Keratinocyte (primary cell): Measurements from ENCODE around the gene PEMT. TPM values are rescaled to one million over a fixed set of nuclear protein-coding genes. Genes with fewer than 3 reads are reported as not detected.

ENCODE experiments used
- DNase-seq: peaks from one replicate; pipeline ENCODE4 v3.0.0-alpha.2; 2011; ENCODE audit warnings: low read depth, missing footprints, low spot score
- FAIRE-seq: peaks from 2 replicates; lab custom pipeline; 2011; peaks lifted over from hg19 to GRCh38; lab: Jason Lieb, UNC
- H2AFZ ChIP-seq: 2 replicates; pipeline ENCODE4 v1.6.0; 2012; ENCODE audit warnings: low read length, control low read depth, inconsistent platforms; ENCODE audit not compliant: control insufficient read depth
- H3K27ac ChIP-seq: 2 replicates; pipeline ENCODE4 v1.5.1; 2011; ENCODE audit warnings: low read length; ENCODE audit not compliant: control insufficient read depth, insufficient read depth
- H3K27me3 ChIP-seq: 3 replicates; pipeline ENCODE4 v1.6.0; 2011; ENCODE audit warnings: low read length; ENCODE audit not compliant: control insufficient read depth, insufficient read depth; ENCODE audit errors: extremely low read depth
- H3K36me3 ChIP-seq, 2 experiments: 2 replicates in 1 of 2; 3 replicates in 1 of 2; pipeline ENCODE4 v1.5.1; 2011; ENCODE audit warnings: low read length in 2 of 2, mild to moderate bottlenecking in 1 of 2; ENCODE audit not compliant: control insufficient read depth in 2 of 2, insufficient read depth in 2 of 2; ENCODE audit errors: extremely low read depth in 1 of 2
- H3K4me1 ChIP-seq: 3 replicates; pipeline ENCODE4 v1.5.1; 2011; ENCODE audit warnings: low read length; ENCODE audit not compliant: control insufficient read depth, insufficient read depth; ENCODE audit errors: extremely low read depth
- H3K4me2 ChIP-seq: 3 replicates; pipeline ENCODE4 v1.6.0; 2011; ENCODE audit warnings: low read depth, low read length; ENCODE audit not compliant: control insufficient read depth, insufficient read depth; ENCODE audit errors: extremely low read depth
- H3K4me3 ChIP-seq, 3 experiments: fragments of 200-600 bp in 1 of 3; sonication (generic) in 1 of 3; 2 replicates in 2 of 3; 3 replicates in 1 of 3; pipeline ENCODE4 v1.5.1; 2011 to 2016; ENCODE audit warnings: low read length in 3 of 3, mild to moderate bottlenecking in 3 of 3, control low read depth in 2 of 3, inconsistent platforms in 1 of 3, low read depth in 1 of 3, mixed read lengths in 1 of 3, mixed run types in 1 of 3, moderate library complexity in 1 of 3; ENCODE audit not compliant: control insufficient read depth in 2 of 3, insufficient read depth in 2 of 3; ENCODE audit errors: extremely low read depth in 1 of 3
- H3K79me2 ChIP-seq: 2 replicates; pipeline ENCODE4 v1.6.0; 2012; ENCODE audit warnings: low read length; ENCODE audit not compliant: control insufficient read depth, insufficient read depth
- H3K9ac ChIP-seq: 3 replicates; pipeline ENCODE4 v1.6.0; 2011; ENCODE audit warnings: low read length; ENCODE audit not compliant: control insufficient read depth, insufficient read depth; ENCODE audit errors: extremely low read depth
- H3K9me1 ChIP-seq: 3 replicates; pipeline ENCODE4 v1.6.0; 2011; ENCODE audit warnings: low read length; ENCODE audit not compliant: control insufficient read depth, insufficient read depth; ENCODE audit errors: extremely low read depth
- H3K9me3 ChIP-seq: 2 replicates; pipeline ENCODE4 v1.5.1; 2012; ENCODE audit warnings: low read depth, low read length; ENCODE audit not compliant: control insufficient read depth
- H4K20me1 ChIP-seq: 3 replicates; pipeline ENCODE4 v1.6.0; 2011; ENCODE audit warnings: low read length; ENCODE audit not compliant: control insufficient read depth, insufficient read depth; ENCODE audit errors: extremely low read depth
- CTCF ChIP-seq, 3 experiments: IDR thresholded peaks in 1 of 3; conservative IDR thresholded peaks in 1 of 3; optimal IDR thresholded peaks in 1 of 3; 2 replicates in 2 of 3; 3 replicates in 1 of 3; pipeline versions ENCODE3 to v1.5.1; 2011; ENCODE audit warnings: low read length in 3 of 3, mild to moderate bottlenecking in 3 of 3, moderate library complexity in 2 of 3, control low read depth in 1 of 3, inconsistent platforms in 1 of 3; ENCODE audit not compliant: insufficient read depth in 2 of 3; ENCODE audit errors: extremely low read depth in 1 of 3
- EZH2 ChIP-seq: IDR thresholded peaks from one replicate; pipeline ENCODE4 v1.6.1; 2012; ENCODE audit warnings: inconsistent platforms, mild to moderate bottlenecking, low read length, moderate library complexity
- dilution Hi-C: fragments of 300-500 bp; cut with MboI; formaldehyde crosslinking; loops from one replicate; pipeline ENCODE4 v1.7.0; 2020; ENCODE audit warnings: low sequenced_read_pairs; ENCODE audit not compliant: extremely low pct_ligation_motif_present
- polyA plus RNA-seq, 5 experiments: library from polyadenylated mRNA; depleted of rRNA in 3 of 5; stranded (reverse) in 3 of 5; stranded (forward) in 1 of 5; unstranded in 1 of 5; fragments of >200 nt; gene quantifications; 1 replicate in 1 of 5; 2 replicates in 3 of 5; 3 replicates in 1 of 5; pipeline versions ENCODE4 v1.2.1 to v1.2.3, GENCODE V29; 2011 to 2012; ENCODE audit warnings: missing spikeins in 2 of 5, low read depth in 1 of 5, low replicate concordance in 1 of 5

The PEMT gene
- polyA plus RNA-seq, 1 donor (not counting 4 experiments of a cell fraction or from before 2014, with no cell fraction given) = 17.7 TPM

GRCh38 chr17:17590141-17590751, 1.3 kb downstream of the PEMT start:
- no peak overlapping the region for H2AFZ ChIP-seq
- dilution Hi-C loops = no loop called here
- DNase-seq (no peak), FAIRE-seq (no peak)
- H3K27me3 ChIP-seq = no peaks in the 10 kb centered on the region
- TF ChIP-seq EZH2 (no peak), CTCF (optimal IDR thresholded peaks at IDR 0.05 in 1 of 3, IDR thresholded peaks at IDR 0.05 in 1 of 3, conservative IDR thresholded peaks at IDR 0.05 in 1 of 3; ENCODE audit: extremely low read depth in 1 of 3, insufficient read depth in 2 of 3, low read length in 3 of 3) (no peak)
- H3K9me1 ChIP-seq = peaks cover 3% of the 10 kb centered on the region
- peaks cover 34% of the 10 kb centered on the region for H3K4me1 ChIP-seq
- H3K9ac ChIP-seq = peak overlapping the region; percentile 95
- no peaks in the 10 kb centered on the region for H3K9me3 ChIP-seq
- H3K79me2 ChIP-seq = peaks cover 11% of the 10 kb centered on the region
- H3K27ac ChIP-seq = peak overlapping the region; percentile 82
- H3K36me3 ChIP-seq = no peaks in the 10 kb centered on the region
- H3K4me3 ChIP-seq = peak overlapping the region; percentile 80 to 98 (median 83)
- no peaks in the 10 kb centered on the region for H4K20me1 ChIP-seq
- peak overlapping the region; percentile 91 for H3K4me2 ChIP-seq

- Histone ChIP-seq H3K36me3 (no peaks in the 10 kb centered on the region), H4K20me1 (no peaks in the 10 kb centered on the region), H3K27ac (no peak overlapping the region), H2AFZ (no peak overlapping the region), H3K27me3 (no peaks in the 10 kb centered on the region), H3K9me3 (no peaks in the 10 kb centered on the region), H3K79me2 (peaks cover 7% of the 10 kb centered on the region), H3K4me3 (no peak overlapping the region), H3K9me1 (peaks cover under 1% of the 10 kb centered on the region), H3K4me2 (peak overlapping the region; percentile 25), H3K9ac (no peak overlapping the region), H3K4me1 (peaks cover 16% of the 10 kb centered on the region)
- no peak for TF ChIP-seq CTCF (optimal IDR thresholded peaks at IDR 0.05 in 1 of 3, IDR thresholded peaks at IDR 0.05 in 1 of 3, conservative IDR thresholded peaks at IDR 0.05 in 1 of 3; ENCODE audit: extremely low read depth in 1 of 3, insufficient read depth in 2 of 3, low read length in 3 of 3)
- no peak for TF ChIP-seq EZH2
- no peak for FAIRE-seq
- no peak for DNase-seq
- dilution Hi-C loops = no loop called here
These were observed 3.7 kb downstream of the PEMT start for GRCh38 chr17:17587614-17588337.
